ENCODE measurements around the gene SMYD3. TPM values are rescaled to one million over a fixed set of nuclear protein-coding genes. Genes with fewer than 3 reads are reported as not detected.

SMYD3 gene
- total and polyA plus RNA-seq, 10 donors, result 12.5 to 33.1 (median 21.0) TPM

DNA sequence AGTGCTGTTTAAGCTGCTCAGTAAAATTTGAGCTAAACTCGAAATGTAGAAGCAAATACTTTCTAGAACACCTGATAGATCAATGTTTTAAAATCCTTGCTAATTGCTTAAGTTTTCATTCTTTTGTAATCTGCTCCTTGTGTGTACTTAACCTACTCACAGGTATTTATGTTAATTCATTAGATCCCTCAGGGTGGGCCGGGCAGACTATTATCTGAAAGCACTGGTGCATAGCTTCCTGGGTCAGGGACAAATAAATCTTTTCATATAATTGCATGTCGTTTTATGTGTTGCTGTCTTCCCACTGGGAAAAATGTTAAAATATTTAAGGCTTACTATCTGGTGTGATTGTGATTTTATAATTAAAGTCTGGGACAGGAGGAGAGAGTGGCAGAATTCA is 440.5 kb downstream of the SMYD3 start:
- 74 to 93% (median 78%) methylated on average over 3 of the region's 3 CpGs for WGBS, 5 donors

DNA sequence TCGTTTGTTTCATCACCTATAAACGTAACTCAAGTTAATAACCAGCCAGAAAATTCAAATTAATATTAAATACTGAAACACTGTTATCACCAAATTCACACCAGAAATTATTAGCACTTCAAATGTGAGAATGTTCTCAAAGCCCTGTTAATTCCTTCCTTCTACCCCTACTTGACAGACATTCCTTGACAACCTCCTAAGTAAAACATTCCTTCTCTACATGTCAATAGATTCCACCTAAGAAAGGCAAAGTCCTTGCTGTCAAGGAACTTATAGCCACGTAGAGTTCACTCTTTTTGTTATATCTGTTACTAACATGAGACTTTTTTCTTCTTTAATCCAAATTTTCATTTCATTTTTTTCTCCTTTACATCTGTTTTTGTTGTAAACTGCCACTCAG is 441.5 kb downstream of the SMYD3 start:
- 78 to 92% (median 83%) methylated on average over 3 of the region's 3 CpGs for WGBS, 5 donors
- TF ChIP-seq POLR2A (IDR thresholded peaks at IDR 0.05), result no peak
- TF ChIP-seq POLR2AphosphoS5 (IDR thresholded peaks at IDR 0.05), result no peak
- Histone ChIP-seq H3K36me3 (no peaks in the 10 kb centered on the region), H3K9me3 (no peaks in the 10 kb centered on the region), H3K4me3 (no peak overlapping the region), H3K27me3 (replicated peaks in 1 of 7) (no peaks in the 10 kb centered on the region), H3K27ac (no peak overlapping the region), H3K4me1 (peaks cover 0 to 5% (median 0%) of the 10 kb centered on the region in 6 donors)
- intact Hi-C loops (cut with DNase I; ENCODE audit: low total_unique reads), result no loop called here
- no peak for DNase-seq

More for the DNA sequence above, 440.5 kb downstream of the SMYD3 start:
- no peak overlapping the region for H3K4me3 ChIP-seq
- no peak for DNase-seq
- H3K27me3 ChIP-seq (replicated peaks in 1 of 7), result no peaks in the 10 kb centered on the region
- H3K36me3 ChIP-seq, result no peaks in the 10 kb centered on the region
- H3K9me3 ChIP-seq, result no peaks in the 10 kb centered on the region
- H3K27ac ChIP-seq, result no peak overlapping the region
- TF ChIP-seq POLR2A (IDR thresholded peaks at IDR 0.05) (no peak), POLR2AphosphoS5 (IDR thresholded peaks at IDR 0.05) (no peak)
- TF ChIP-seq, protein P1, sequence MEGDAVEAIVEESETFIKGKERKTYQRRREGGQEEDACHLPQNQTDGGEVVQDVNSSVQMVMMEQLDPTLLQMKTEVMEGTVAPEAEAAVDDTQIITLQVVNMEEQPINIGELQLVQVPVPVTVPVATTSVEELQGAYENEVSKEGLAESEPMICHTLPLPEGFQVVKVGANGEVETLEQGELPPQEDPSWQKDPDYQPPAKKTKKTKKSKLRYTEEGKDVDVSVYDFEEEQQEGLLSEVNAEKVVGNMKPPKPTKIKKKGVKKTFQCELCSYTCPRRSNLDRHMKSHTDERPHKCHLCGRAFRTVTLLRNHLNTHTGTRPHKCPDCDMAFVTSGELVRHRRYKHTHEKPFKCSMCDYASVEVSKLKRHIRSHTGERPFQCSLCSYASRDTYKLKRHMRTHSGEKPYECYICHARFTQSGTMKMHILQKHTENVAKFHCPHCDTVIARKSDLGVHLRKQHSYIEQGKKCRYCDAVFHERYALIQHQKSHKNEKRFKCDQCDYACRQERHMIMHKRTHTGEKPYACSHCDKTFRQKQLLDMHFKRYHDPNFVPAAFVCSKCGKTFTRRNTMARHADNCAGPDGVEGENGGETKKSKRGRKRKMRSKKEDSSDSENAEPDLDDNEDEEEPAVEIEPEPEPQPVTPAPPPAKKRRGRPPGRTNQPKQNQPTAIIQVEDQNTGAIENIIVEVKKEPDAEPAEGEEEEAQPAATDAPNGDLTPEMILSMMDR (IDR thresholded peaks at IDR 0.05 in 8 of 11, conservative IDR thresholded peaks at IDR 0.05 in 3 of 11), result no peak
- intact Hi-C loops (cut with DNase I; ENCODE audit: low total_unique reads), result no loop called here
- H3K4me1 ChIP-seq, result peaks cover 0 to 5% (median 0%) of the 10 kb centered on the region in 6 donors

DNA sequence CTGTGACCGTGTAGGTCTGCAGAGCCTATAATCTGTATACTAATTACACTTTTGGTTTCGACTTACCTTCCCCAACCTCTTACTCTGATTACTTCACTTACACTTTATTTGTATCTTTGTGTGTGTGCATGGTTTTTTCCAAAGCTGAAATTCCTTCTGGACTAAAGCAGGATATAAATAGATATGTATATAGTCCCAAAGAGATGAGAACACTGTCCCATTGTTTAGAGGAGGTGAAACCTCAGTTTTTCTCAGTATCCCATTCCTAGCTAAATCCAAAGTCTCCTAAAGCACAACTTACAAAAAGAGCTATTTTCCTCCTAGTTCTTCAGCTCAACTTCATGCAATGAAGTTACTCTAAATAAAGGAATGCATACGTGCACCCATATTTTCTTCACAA is 442.2 kb downstream of the SMYD3 start:
- intact Hi-C loops (cut with DNase I; ENCODE audit: low total_unique reads), result no loop called here
- WGBS, 5 donors, result 88 to 97% (median 89%) methylated on average over 3 of the region's 3 CpGs

DNA sequence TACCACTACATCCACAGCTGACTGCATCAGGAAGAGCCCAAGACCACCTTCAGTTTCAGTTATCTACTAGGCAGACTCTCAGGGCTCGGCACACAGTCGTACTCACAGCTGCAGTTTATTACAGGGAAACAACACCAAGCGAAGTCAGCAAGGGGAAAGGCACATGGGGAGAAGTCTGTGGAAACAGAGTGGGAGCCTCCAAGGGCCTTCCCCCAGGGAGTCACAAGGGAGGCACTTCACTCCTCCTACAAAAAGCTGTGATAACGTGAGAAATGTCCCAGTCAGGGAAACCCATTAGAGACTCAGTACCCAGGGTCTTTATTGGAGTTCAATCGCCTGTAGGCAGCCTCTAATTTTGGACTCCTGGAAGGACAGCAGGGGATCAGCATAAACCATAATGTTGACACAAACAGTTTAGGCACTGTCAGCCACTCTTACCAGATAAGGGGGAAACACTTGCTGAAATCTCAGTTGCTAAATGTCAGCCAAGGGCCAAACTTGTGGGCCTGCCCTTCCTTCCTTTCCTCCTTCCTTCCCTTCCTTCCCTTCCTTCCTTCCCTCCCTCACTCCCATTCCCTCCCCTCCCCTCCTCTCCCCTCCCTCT is 444.0 kb downstream of the SMYD3 start:
- no peaks in the 10 kb centered on the region for H3K36me3 ChIP-seq
- no peaks in the 10 kb centered on the region for H3K9me3 ChIP-seq
- H3K27me3 ChIP-seq (replicated peaks in 1 of 7), result no peaks in the 10 kb centered on the region
- intact Hi-C loops (cut with DNase I; ENCODE audit: low total_unique reads), result no loop called here
- H3K4me1 ChIP-seq, result peaks cover 0 to 5% (median 0%) of the 10 kb centered on the region in 6 donors
- WGBS, 5 donors, result 86 to 93% (median 89%) methylated on average over 5 of the region's 5 CpGs
- no peak overlapping the region for H3K27ac ChIP-seq
- TF ChIP-seq POLR2AphosphoS5 (IDR thresholded peaks at IDR 0.05), result no peak
- TF ChIP-seq, protein P1 (IDR thresholded peaks at IDR 0.05 in 8 of 11, conservative IDR thresholded peaks at IDR 0.05 in 3 of 11), result no peak
- no peak for TF ChIP-seq POLR2A (IDR thresholded peaks at IDR 0.05)
- no peak for DNase-seq
- no peak overlapping the region for H3K4me3 ChIP-seq

More for the DNA sequence above, 442.2 kb downstream of the SMYD3 start:
- Histone ChIP-seq H3K4me3 (no peak overlapping the region), H3K4me1 (peaks cover 0 to 5% (median 0%) of the 10 kb centered on the region in 6 donors), H3K27ac (no peak overlapping the region), H3K9me3 (no peaks in the 10 kb centered on the region), H3K36me3 (no peaks in the 10 kb centered on the region), H3K27me3 (replicated peaks in 1 of 7) (no peaks in the 10 kb centered on the region)
- no peak for DNase-seq
- TF ChIP-seq POLR2A (IDR thresholded peaks at IDR 0.05) (no peak), POLR2AphosphoS5 (IDR thresholded peaks at IDR 0.05) (no peak)
- TF ChIP-seq, protein P1 (IDR thresholded peaks at IDR 0.05 in 8 of 11, conservative IDR thresholded peaks at IDR 0.05 in 3 of 11), result no peak

Data from spleen (tissue), 11 donors.